IMR-90 (cell line): ENCODE results near the gene PRICKLE2. TPM values are rescaled to one million over a fixed set of nuclear protein-coding genes. Genes with fewer than 3 reads are reported as not detected.
A peak's percentile ranks its signal among the peaks of the same experiment; 100 is the strongest.

Experiments used
- ATAC-seq: fragments of 200-7000 bp; cut with Tn5 transposase; 2 replicates; pipeline ENCODE4 v1.9.1; 2020; ENCODE audit warnings: low read depth, mild to moderate bottlenecking, moderate library complexity
- BruUV-seq: library from RNA; stranded (reverse); fragments of 400-500 nt; replicated peaks from 2 replicates; lab custom pipeline; 2021; lab: Mats Ljungman, UMichigan
- CTCF ChIA-PET: fragments of 300-600 bp; formaldehyde crosslinking; extraction: SDS; loops from one replicate; lab custom pipeline; 2021; ENCODE audit warnings: antibody characterized with exemption; lab: Yijun Ruan, JAX
- POLR2A ChIA-PET: fragments of 300-600 bp; sonication (Branson Sonifier 250); formaldehyde crosslinking; loops from one replicate; lab custom pipeline; 2022; ENCODE audit warnings: antibody characterized with exemption; ENCODE audit not compliant: unreplicated experiment; lab: Charles Lee
- DNase-seq: peaks from one replicate; pipeline ENCODE4 v3.0.0; 2013
- H2AFZ ChIP-seq: replicated peaks from 2 replicates; pipeline ENCODE3; 2013; ENCODE audit warnings: low read length, mild to moderate bottlenecking; ENCODE audit not compliant: poor library complexity
- H2AK5ac ChIP-seq: 2 replicates; pipeline ENCODE4 v1.6.1; 2013; ENCODE audit warnings: low read depth, low read length, inconsistent platforms
- H2AK9ac ChIP-seq: replicated peaks from 2 replicates; pipeline ENCODE3; 2013; ENCODE audit warnings: mild to moderate bottlenecking, low read depth, low read length, moderate library complexity; ENCODE audit not compliant: poor library complexity
- H2BK120ac ChIP-seq: 2 replicates; pipeline ENCODE4 v1.6.1; 2013; ENCODE audit warnings: low read depth, low read length, inconsistent platforms
- H2BK15ac ChIP-seq: 3 replicates; pipeline ENCODE4 v1.6.1; 2013; ENCODE audit warnings: low read depth, low read length, inconsistent platforms
- H2BK20ac ChIP-seq: 2 replicates; pipeline ENCODE4 v1.6.1; 2013; ENCODE audit warnings: low read depth, mild to moderate bottlenecking, inconsistent platforms, low read length, moderate library complexity
- H2BK5ac ChIP-seq: 2 replicates; pipeline ENCODE4 v1.6.1; 2013; ENCODE audit warnings: mild to moderate bottlenecking, low read depth, low read length, inconsistent platforms; ENCODE audit not compliant: poor library complexity, severe bottlenecking
- H3K14ac ChIP-seq: replicated peaks from 2 replicates; pipeline ENCODE4 v1.6.1; 2013; ENCODE audit warnings: low read depth, low read length, inconsistent platforms
- H3K18ac ChIP-seq: 2 replicates; pipeline ENCODE4 v1.6.1; 2013; ENCODE audit warnings: low read depth, low read length, control low read depth
- H3K23ac ChIP-seq: 2 replicates; pipeline ENCODE4 v1.6.1; 2013; ENCODE audit warnings: low read depth, low read length, inconsistent platforms
- H3K27ac ChIP-seq: 2 replicates; pipeline ENCODE4 v1.5.1; 2013; ENCODE audit warnings: mild to moderate bottlenecking, control low read depth, low read length; ENCODE audit not compliant: insufficient read depth
- H3K27me3 ChIP-seq: 2 replicates; pipeline ENCODE4 v1.6.1; 2013; ENCODE audit warnings: low read length; ENCODE audit not compliant: control insufficient read depth, insufficient read depth
- H3K36me3 ChIP-seq: 2 replicates; pipeline ENCODE4 v1.6.1; 2013; ENCODE audit warnings: low read length, mixed read lengths; ENCODE audit not compliant: control insufficient read depth, insufficient read depth
- H3K4ac ChIP-seq: 2 replicates; pipeline ENCODE4 v1.6.1; 2013; ENCODE audit warnings: low read depth, low read length, inconsistent platforms
- H3K4me1 ChIP-seq: 2 replicates; pipeline ENCODE4 v1.6.1; 2013; ENCODE audit warnings: low read length, mixed read lengths; ENCODE audit not compliant: control insufficient read depth, insufficient read depth
- H3K4me2 ChIP-seq: 2 replicates; pipeline ENCODE4 v1.6.1; 2013; ENCODE audit warnings: low read depth, mild to moderate bottlenecking, control low read depth, low read length, moderate library complexity
- H3K4me3 ChIP-seq: 2 replicates; pipeline ENCODE4 v1.5.1; 2013; ENCODE audit warnings: low read depth, mild to moderate bottlenecking, control low read depth, low read length, moderate library complexity; ENCODE audit not compliant: insufficient read depth
- H3K56ac ChIP-seq: 2 replicates; pipeline ENCODE4 v1.6.1; 2013; ENCODE audit warnings: low read length, inconsistent platforms; ENCODE audit not compliant: insufficient read depth; ENCODE audit errors: extremely low read depth
- H3K79me1 ChIP-seq, 2 experiments: 2 replicates each; pipeline ENCODE4 v1.6.1; 2013; ENCODE audit warnings: low read length in 2 of 2, inconsistent platforms in 1 of 2, low read depth in 1 of 2
- H3K9ac ChIP-seq: 2 replicates; pipeline ENCODE4 v1.6.1; 2013; ENCODE audit warnings: low read depth, low read length, control low read depth
- H3K9me1 ChIP-seq: 2 replicates; pipeline ENCODE4 v1.6.1; 2013; ENCODE audit warnings: low read length, inconsistent platforms; ENCODE audit not compliant: insufficient read depth
- H3K9me3 ChIP-seq: 2 replicates; pipeline ENCODE4 v1.6.1; 2013; ENCODE audit warnings: low read length; ENCODE audit not compliant: control insufficient read depth, insufficient read depth
- H4K20me1 ChIP-seq: 2 replicates; pipeline ENCODE4 v1.6.1; 2013; ENCODE audit warnings: low read length, inconsistent platforms; ENCODE audit not compliant: insufficient read depth
- H4K5ac ChIP-seq: 2 replicates; pipeline ENCODE4 v1.6.1; 2013; ENCODE audit warnings: mild to moderate bottlenecking, low read depth, low read length, control low read depth
- H4K8ac ChIP-seq, 2 experiments: 2 replicates each; pipeline ENCODE4 v1.6.1; 2013; ENCODE audit warnings: low read depth in 2 of 2, low read length in 2 of 2, control low read depth in 1 of 2, inconsistent platforms in 1 of 2
- H4K91ac ChIP-seq: 2 replicates; pipeline ENCODE4 v1.6.1; 2013; ENCODE audit warnings: low read depth, low read length, inconsistent platforms; ENCODE audit not compliant: insufficient read depth
- MAFK ChIP-seq: IDR thresholded peaks from 2 replicates; pipeline ENCODE4 v1.6.1; 2012; ENCODE audit warnings: low read depth, low read length, improper control_type of control experiment
- MXI1 ChIP-seq: IDR thresholded peaks from 2 replicates; pipeline ENCODE4 v1.6.1; 2012; ENCODE audit warnings: low read depth, mild to moderate bottlenecking, low read length, moderate library complexity, borderline replicate concordance
- NFE2L2 ChIP-seq: fragments of 150-350 bp; IDR thresholded peaks from 2 replicates; pipeline ENCODE4 v1.6.1; 2016; ENCODE audit warnings: low read depth, mild to moderate bottlenecking, low read length
- POLR2A ChIP-seq: IDR thresholded peaks from 2 replicates; pipeline ENCODE4 v1.6.1; 2012; ENCODE audit warnings: mild to moderate bottlenecking, low read depth, low read length
- RAD21 ChIP-seq: IDR thresholded peaks from 2 replicates; pipeline ENCODE4 v1.6.1; 2012; ENCODE audit warnings: low read length, improper control_type of control experiment
- WGBS, 2 experiments: methylation state at CpG; one replicate each; pipeline versions ENCODE4 v1.1.5 to v1.1.7; 2013; ENCODE audit warnings: missing lambda C conversion rate in 2 of 2; ENCODE audit not compliant: insufficient read length in 1 of 2; ENCODE audit errors: extremely low coverage in 2 of 2; 5-methylcytosine and 5-hydroxymethylcytosine counted together
- dilution Hi-C: fragments of 300-500 bp; cut with HindIII; formaldehyde crosslinking; loops from one replicate; pipeline ENCODE4 v1.14.3; 2018; ENCODE audit warnings: low sequenced_read_pairs; ENCODE audit not compliant: unreplicated experiment
- in situ Hi-C: fragments of 300-500 bp; cut with MboI; formaldehyde crosslinking; loops from 3 replicates; pipeline ENCODE4 v1.14.3; 2019; ENCODE audit warnings: low sequenced_read_pairs, inconsistent platforms, mixed read lengths
- intact Hi-C: fragments of 100-400 bp; cut with micrococcal nuclease; formaldehyde crosslinking; loops from 2 replicates; pipeline ENCODE4 v1.10.0; 2022
- polyA plus RNA-seq, 3 experiments: library from polyadenylated mRNA; depleted of rRNA; stranded (reverse); fragments of >200 nt; gene quantifications; 2 replicates each; pipeline ENCODE4 v1.2.3, GENCODE V29; 2012; ENCODE audit warnings: low replicate concordance in 1 of 3
- total RNA-seq: library from RNA; depleted of rRNA; stranded (reverse); fragments of >200 nt; gene quantifications from 2 replicates; pipeline ENCODE4 v1.2.3, GENCODE V29; 2012
- TF ChIP-seq, protein P1 (sequence below): conservative IDR thresholded peaks from 2 replicates; pipeline ENCODE4 v1.5.1; 2012; ENCODE audit warnings: mild to moderate bottlenecking, low read depth, low read length, improper control_type of control experiment

The PRICKLE2 gene
- total and polyA plus RNA-seq, 2 of the 4 experiments (the other 2 are of a cell fraction) = 4.1 to 14.2 TPM

DNA sequence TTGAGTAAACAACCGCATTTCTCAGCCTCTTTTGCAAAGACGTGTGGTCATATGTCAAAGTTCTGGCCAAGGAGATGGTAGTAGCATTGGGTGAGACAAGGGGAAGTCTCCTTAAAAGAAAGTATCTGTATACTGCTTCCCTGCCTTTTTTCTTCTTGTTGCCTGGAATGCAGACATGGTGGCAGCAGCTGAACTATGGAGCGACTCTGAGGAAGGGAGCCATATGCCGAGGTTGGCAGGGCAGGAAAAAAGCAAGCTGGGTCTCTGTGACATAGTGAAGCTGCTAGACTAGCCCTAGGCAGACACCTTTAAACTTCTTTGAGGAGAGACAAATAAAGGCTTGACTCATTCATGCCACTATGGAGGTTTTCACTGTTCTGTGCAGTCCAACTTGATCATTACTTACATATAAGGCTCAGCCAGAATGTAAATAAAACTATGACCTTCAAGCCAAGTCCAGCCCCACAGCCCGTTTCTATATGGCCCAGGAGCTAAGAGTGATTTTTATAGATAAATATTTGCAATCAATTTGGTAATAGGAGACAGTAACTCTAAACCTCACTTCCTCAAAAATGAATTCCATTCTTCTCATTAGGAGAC, 30.6 kb upstream of the PRICKLE2 start:
- TF ChIP-seq, protein P1, sequence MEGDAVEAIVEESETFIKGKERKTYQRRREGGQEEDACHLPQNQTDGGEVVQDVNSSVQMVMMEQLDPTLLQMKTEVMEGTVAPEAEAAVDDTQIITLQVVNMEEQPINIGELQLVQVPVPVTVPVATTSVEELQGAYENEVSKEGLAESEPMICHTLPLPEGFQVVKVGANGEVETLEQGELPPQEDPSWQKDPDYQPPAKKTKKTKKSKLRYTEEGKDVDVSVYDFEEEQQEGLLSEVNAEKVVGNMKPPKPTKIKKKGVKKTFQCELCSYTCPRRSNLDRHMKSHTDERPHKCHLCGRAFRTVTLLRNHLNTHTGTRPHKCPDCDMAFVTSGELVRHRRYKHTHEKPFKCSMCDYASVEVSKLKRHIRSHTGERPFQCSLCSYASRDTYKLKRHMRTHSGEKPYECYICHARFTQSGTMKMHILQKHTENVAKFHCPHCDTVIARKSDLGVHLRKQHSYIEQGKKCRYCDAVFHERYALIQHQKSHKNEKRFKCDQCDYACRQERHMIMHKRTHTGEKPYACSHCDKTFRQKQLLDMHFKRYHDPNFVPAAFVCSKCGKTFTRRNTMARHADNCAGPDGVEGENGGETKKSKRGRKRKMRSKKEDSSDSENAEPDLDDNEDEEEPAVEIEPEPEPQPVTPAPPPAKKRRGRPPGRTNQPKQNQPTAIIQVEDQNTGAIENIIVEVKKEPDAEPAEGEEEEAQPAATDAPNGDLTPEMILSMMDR = no peak
- TF ChIP-seq NFE2L2 = no peak
- TF ChIP-seq MXI1 = no peak
- TF ChIP-seq POLR2A = no peak
- no peak for TF ChIP-seq RAD21
- no peak for TF ChIP-seq MAFK
- no peak for DNase-seq
- intact Hi-C loops (no loop called here), dilution Hi-C loops (no loop called here), in situ Hi-C loops (no loop called here)
- peaks cover 57 to 90% of the 10 kb centered on the region in 2 experiments for H3K79me1 ChIP-seq
- POLR2A ChIA-PET = no interaction called here
- H3K9ac ChIP-seq = no peak overlapping the region; the same call in 1 of the 2 replicates
- H2BK20ac ChIP-seq = peak overlapping the region; percentile 13; the same call in 1 of the 2 replicates
- peak overlapping the region; percentile 2 to 4; a peak in 1 of 4 replicates for H4K8ac ChIP-seq
- H3K14ac ChIP-seq = peak overlapping the region; percentile 26; the same call in 1 of the 2 replicates
- H3K4me1 ChIP-seq = peaks cover 26% of the 10 kb centered on the region
- H3K4ac ChIP-seq = peak overlapping the region; percentile 52
- H3K4me2 ChIP-seq = peak overlapping the region; percentile 24; the same call in 1 of the 2 replicates
- H3K9me3 ChIP-seq = no peaks in the 10 kb centered on the region
- H2AK5ac ChIP-seq = peak overlapping the region; percentile 85
- peak overlapping the region; percentile 23; the same call in 1 of the 2 replicates for H3K27ac ChIP-seq
- H3K4me3 ChIP-seq = no peak overlapping the region
- BruUV-seq = no TSS peak
- 50% methylated on average over 1 of the region's 5 CpGs; no CpG with 5 or more reads in 1 of the 2 experiments for WGBS, 2 experiments
- peaks cover 36% of the 10 kb centered on the region for H3K9me1 ChIP-seq
- H3K18ac ChIP-seq = no peak overlapping the region; the same call in 1 of the 2 replicates
- peaks cover 60% of the 10 kb centered on the region for H4K20me1 ChIP-seq
- peak overlapping the region; percentile 21; the same call in 1 of the 2 replicates for H2BK120ac ChIP-seq
- H4K91ac ChIP-seq = peak overlapping the region; percentile 26; the same call in 1 of the 2 replicates
- no peak overlapping the region for H2AFZ ChIP-seq
- H4K5ac ChIP-seq = peak overlapping the region; percentile 30; the same call in 1 of the 2 replicates
- peak overlapping the region; percentile 17; the same call in 2 of the 3 replicates for H2BK15ac ChIP-seq
- peak overlapping the region; percentile 39 for H3K23ac ChIP-seq
- H3K56ac ChIP-seq = no peak overlapping the region
- H2AK9ac ChIP-seq = no peak overlapping the region
- peak; percentile 22; the same call in 1 of the 2 replicates for ATAC-seq
- CTCF ChIA-PET = no interaction called here
- peak overlapping the region; percentile 14 for H2BK5ac ChIP-seq
- H3K36me3 ChIP-seq = peaks cover 7% of the 10 kb centered on the region
- no peaks in the 10 kb centered on the region for H3K27me3 ChIP-seq
